Thyroid gland (tissue), 4 donors: ENCODE data around the gene IL19. TPM values are rescaled to one million over a fixed set of nuclear protein-coding genes. Genes with fewer than 3 reads are reported as not detected.

Source experiments
- DNase-seq, 2 donors: peaks; one replicate each; pipeline ENCODE4 v3.0.0-alpha.2; 2019
- H3K27ac ChIP-seq, 3 donors: fragments of 200-600 bp; sonication (generic); 1 replicate in 2 of 3; 2 replicates in 1 of 3; pipeline ENCODE4 v1.5.1; 2016 to 2019; ENCODE audit warnings: mild to moderate bottlenecking in 1 of 3, moderate library complexity in 1 of 3
- H3K27me3 ChIP-seq: fragments of 200-600 bp; sonication (generic); one replicate; pipeline ENCODE4 v1.5.1; 2019
- H3K36me3 ChIP-seq, 2 donors: fragments of 200-600 bp; sonication (generic); one replicate each; pipeline ENCODE4 v1.5.1; 2016 to 2019
- H3K4me1 ChIP-seq, 2 donors: fragments of 200-600 bp; sonication (generic); one replicate each; pipeline ENCODE4 v1.5.1; 2017 to 2019
- H3K4me3 ChIP-seq, 3 donors: fragments of 200-600 bp; sonication (generic); replicated peaks in 1 of 3; 1 replicate in 2 of 3; 2 replicates in 1 of 3; pipeline ENCODE4 v1.5.1; 2016; ENCODE audit warnings: mild to moderate bottlenecking in 1 of 3
- H3K9me3 ChIP-seq: fragments of 200-600 bp; sonication (generic); one replicate; pipeline ENCODE4 v1.5.1; 2017
- CTCF ChIP-seq, 6 experiments: fragments of 200-600 bp in 3 of 6; fragments of 450-650 bp in 3 of 6; sonication (generic) in 3 of 6; IDR thresholded peaks; one replicate each; pipeline ENCODE4 v1.5.1; 2016 to 2019; ENCODE audit warnings: antibody characterized with exemption in 6 of 6, mild to moderate bottlenecking in 2 of 6, inconsistent platforms in 1 of 6, moderate library complexity in 1 of 6
- POLR2A ChIP-seq, 2 donors: fragments of 450-650 bp; IDR thresholded peaks; one replicate each; pipeline ENCODE4 v1.6.1; 2017; ENCODE audit warnings: antibody characterized with exemption in 2 of 2, mild to moderate bottlenecking in 2 of 2, moderate library complexity in 1 of 2
- WGBS, 2 donors: methylation state at CpG; one replicate each; pipeline ENCODE4 v1.1.5; 2017; 5-methylcytosine and 5-hydroxymethylcytosine counted together
- intact Hi-C: fragments of 100-400 bp; cut with DNase I; formaldehyde crosslinking; loops from one replicate; pipeline ENCODE4 v1.15.1; 2023
- total RNA-seq, 4 donors: library from RNA; depleted of rRNA; stranded (reverse); fragments of >200 nt; gene quantifications; one replicate each; pipeline ENCODE4 v1.2.3, GENCODE V29; 2016

Gene IL19
- total RNA-seq, 4 donors from 2014 or later: not detected

- H3K36me3 ChIP-seq: no peaks in the 10 kb centered on the region
- peaks cover 9 to 14% of the 10 kb centered on the region in 2 donors for H3K4me1 ChIP-seq
- H3K9me3 ChIP-seq: no peaks in the 10 kb centered on the region
- DNase-seq: no peak
- intact Hi-C loops: no loop called here
- H3K27ac ChIP-seq: no peak overlapping the region
- no peak overlapping the region for H3K4me3 ChIP-seq
- 95 to 99% methylated on average over 2 of the region's 2 CpGs for WGBS, 2 donors
- TF ChIP-seq CTCF (IDR thresholded peaks at IDR 0.05) (no peak), POLR2A (IDR thresholded peaks at IDR 0.05) (no peak)
- H3K27me3 ChIP-seq: no peaks in the 10 kb centered on the region
Measured at GRCh38 chr1:206812471-206812870, 41.9 kb downstream of the IL19 start.

GRCh38 chr1:206814716-206815341 is 44.3 kb downstream of the IL19 start:
- TF ChIP-seq POLR2A (IDR thresholded peaks at IDR 0.05) (no peak), CTCF (IDR thresholded peaks at IDR 0.05) (no peak)
- peak overlapping the region in 1 of 3 donors; percentile 1 for H3K27ac ChIP-seq
- intact Hi-C loops: no loop called here
- H3K4me1 ChIP-seq: peaks cover 9 to 14% of the 10 kb centered on the region in 2 donors
- no peaks in the 10 kb centered on the region for H3K9me3 ChIP-seq
- 8 to 24% methylated on average over 2 of the region's 2 CpGs for WGBS, 2 donors
- H3K4me3 ChIP-seq: no peak overlapping the region
- H3K36me3 ChIP-seq: no peaks in the 10 kb centered on the region
- no peaks in the 10 kb centered on the region for H3K27me3 ChIP-seq
- DNase-seq: peak; percentile 83 to 87

GRCh38 chr1:206816390-206817287 is 46.1 kb downstream of the IL19 start:
- TF ChIP-seq POLR2A (IDR thresholded peaks at IDR 0.05) (no peak), CTCF (IDR thresholded peaks at IDR 0.05) (no peak)
- Histone ChIP-seq H3K27ac (peak overlapping the region in 1 of 3 donors; percentile 38), H3K36me3 (no peaks in the 10 kb centered on the region), H3K9me3 (no peaks in the 10 kb centered on the region), H3K4me1 (peaks cover 9 to 14% of the 10 kb centered on the region in 2 donors), H3K4me3 (no peak overlapping the region), H3K27me3 (no peaks in the 10 kb centered on the region)
- DNase-seq: no peak
- 70 to 71% methylated on average over 4 of the region's 4 CpGs for WGBS, 2 donors
- intact Hi-C loops: no loop called here

GRCh38 chr1:206821493-206821892 is 50.9 kb downstream of the IL19 start:
- intact Hi-C loops: no loop called here
- DNase-seq: no peak
- no peak for TF ChIP-seq CTCF (IDR thresholded peaks at IDR 0.05)
- TF ChIP-seq POLR2A (IDR thresholded peaks at IDR 0.05): no peak
- Histone ChIP-seq H3K9me3 (no peaks in the 10 kb centered on the region), H3K4me3 (no peak overlapping the region), H3K27me3 (no peaks in the 10 kb centered on the region), H3K36me3 (no peaks in the 10 kb centered on the region), H3K4me1 (no peaks in the 10 kb centered on the region), H3K27ac (no peak overlapping the region)
- 78 to 83% methylated on average over 4 of the region's 4 CpGs for WGBS, 2 donors

- TF ChIP-seq POLR2A (IDR thresholded peaks at IDR 0.05): no peak
- TF ChIP-seq CTCF (IDR thresholded peaks at IDR 0.05): no peak
- H3K4me1 ChIP-seq: no peaks in the 10 kb centered on the region
- no peak overlapping the region for H3K4me3 ChIP-seq
- no peak overlapping the region for H3K27ac ChIP-seq
- intact Hi-C loops: no loop called here
- 23 to 29% methylated on average over 5 of the region's 5 CpGs for WGBS, 2 donors
- DNase-seq: peak; percentile 33 to 35
- H3K9me3 ChIP-seq: no peaks in the 10 kb centered on the region
- no peaks in the 10 kb centered on the region for H3K27me3 ChIP-seq
- no peaks in the 10 kb centered on the region for H3K36me3 ChIP-seq
Measured at GRCh38 chr1:206823727-206824126, 53.2 kb downstream of the IL19 start.
